ENCODE results near the gene ICAM1.

The ICAM1 gene

DNA sequence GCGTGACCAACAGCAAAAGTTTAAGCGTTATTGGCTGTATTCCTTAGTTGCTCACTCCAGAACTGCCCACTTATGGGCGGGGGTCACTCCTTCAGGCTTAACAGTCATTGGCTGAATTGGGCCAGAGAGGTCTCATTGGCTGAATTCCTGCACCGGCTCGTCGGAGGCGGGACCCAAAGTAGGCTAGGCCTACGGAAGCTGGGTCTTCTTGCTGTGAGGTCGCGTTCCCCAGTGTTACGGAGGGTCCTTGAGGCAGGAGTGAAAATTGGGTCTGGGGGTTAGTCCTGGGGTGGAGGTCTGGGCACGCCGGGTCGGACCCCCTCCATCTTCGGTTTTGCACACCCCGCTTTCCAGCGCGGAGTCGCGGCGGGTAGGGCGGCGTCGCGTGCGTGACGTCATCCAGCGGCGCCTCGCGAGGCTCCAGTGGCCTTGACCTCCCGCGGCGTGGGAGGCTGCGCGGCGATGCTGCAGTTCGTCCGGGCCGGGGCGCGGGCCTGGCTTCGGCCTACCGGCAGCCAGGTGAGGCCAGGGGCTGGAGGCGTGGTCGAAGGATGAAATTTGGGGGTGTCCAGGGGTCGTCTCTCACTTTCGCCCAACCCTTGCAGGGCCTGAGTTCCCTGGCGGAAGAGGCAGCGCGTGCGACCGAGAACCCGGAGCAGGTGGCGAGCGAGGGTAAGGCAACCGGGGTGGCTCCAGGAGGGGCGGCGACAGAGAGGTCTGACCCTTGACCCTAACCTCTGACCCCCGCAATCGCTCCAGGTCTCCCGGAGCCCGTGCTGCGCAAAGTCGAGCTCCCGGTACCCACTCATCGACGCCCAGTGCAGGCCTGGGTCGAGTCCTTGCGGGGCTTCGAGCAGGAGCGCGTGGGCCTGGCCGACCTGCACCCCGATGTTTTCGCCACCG, 18.9 kb upstream of the ICAM1 start, which contains the start of gene MRPL4 (continued):
- 0 out of 2 replicates have a peak, but pooled peaks have one; percentile 55 for TF ChIP-seq ZFP3 (CRISPR knock-in tag; IDR thresholded peaks at IDR 0.05)
- TF ChIP-seq TOX (CRISPR knock-in tag; IDR thresholded peaks at IDR 0.05; ENCODE audit: borderline replicate concordance), result no peak
- TF ChIP-seq SNAI2 (CRISPR knock-in tag; IDR thresholded peaks at IDR 0.05), result no peak
- TF ChIP-seq RARB (CRISPR knock-in tag; IDR thresholded peaks at IDR 0.05), result no peak

DNA sequence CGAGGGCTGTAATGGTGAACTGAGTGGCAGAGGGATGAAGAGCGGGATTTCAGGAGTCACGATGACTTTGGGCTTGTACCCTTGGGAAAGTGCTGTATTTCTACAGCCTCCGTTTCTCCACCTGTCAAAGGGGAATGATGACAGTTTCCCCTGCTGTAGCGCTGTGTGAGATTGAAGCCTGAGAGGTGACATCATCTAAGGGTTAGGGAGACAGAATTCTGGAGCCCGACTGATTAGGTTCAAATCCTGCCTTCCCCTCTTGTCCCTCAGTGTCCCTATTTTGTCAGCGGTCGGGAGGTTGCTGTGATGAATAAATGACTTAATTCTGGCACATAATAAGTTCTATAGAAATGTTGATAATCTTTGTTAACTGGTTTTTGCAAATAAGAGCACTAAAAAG, 18.2 kb upstream of the ICAM1 start:
- TF ChIP-seq, protein P1, sequence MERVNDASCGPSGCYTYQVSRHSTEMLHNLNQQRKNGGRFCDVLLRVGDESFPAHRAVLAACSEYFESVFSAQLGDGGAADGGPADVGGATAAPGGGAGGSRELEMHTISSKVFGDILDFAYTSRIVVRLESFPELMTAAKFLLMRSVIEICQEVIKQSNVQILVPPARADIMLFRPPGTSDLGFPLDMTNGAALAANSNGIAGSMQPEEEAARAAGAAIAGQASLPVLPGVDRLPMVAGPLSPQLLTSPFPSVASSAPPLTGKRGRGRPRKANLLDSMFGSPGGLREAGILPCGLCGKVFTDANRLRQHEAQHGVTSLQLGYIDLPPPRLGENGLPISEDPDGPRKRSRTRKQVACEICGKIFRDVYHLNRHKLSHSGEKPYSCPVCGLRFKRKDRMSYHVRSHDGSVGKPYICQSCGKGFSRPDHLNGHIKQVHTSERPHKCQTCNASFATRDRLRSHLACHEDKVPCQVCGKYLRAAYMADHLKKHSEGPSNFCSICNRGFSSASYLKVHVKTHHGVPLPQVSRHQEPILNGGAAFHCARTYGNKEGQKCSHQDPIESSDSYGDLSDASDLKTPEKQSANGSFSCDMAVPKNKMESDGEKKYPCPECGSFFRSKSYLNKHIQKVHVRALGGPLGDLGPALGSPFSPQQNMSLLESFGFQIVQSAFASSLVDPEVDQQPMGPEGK (CRISPR knock-in tag; IDR thresholded peaks at IDR 0.05; ENCODE audit: borderline replicate concordance), result no peak
- TF ChIP-seq SNAI2 (CRISPR knock-in tag; IDR thresholded peaks at IDR 0.05) (no peak), ESRRG (CRISPR knock-in tag; IDR thresholded peaks at IDR 0.05) (no peak), ZNF70 (CRISPR knock-in tag; IDR thresholded peaks at IDR 0.05) (no peak), RARB (CRISPR knock-in tag; IDR thresholded peaks at IDR 0.05) (no peak), ISL1 (CRISPR knock-in tag; IDR thresholded peaks at IDR 0.05) (no peak), ZNF8 (CRISPR knock-in tag; IDR thresholded peaks at IDR 0.05) (no peak), ZFP30 (CRISPR knock-in tag; IDR thresholded peaks at IDR 0.05) (no peak), TCF4 (CRISPR knock-in tag; IDR thresholded peaks at IDR 0.05; ENCODE audit: borderline replicate concordance) (no peak), CSDC2 (CRISPR knock-in tag; IDR thresholded peaks at IDR 0.05) (no peak), ARNTL (CRISPR knock-in tag; IDR thresholded peaks at IDR 0.05; ENCODE audit: borderline replicate concordance, low read depth) (no peak), OSR1 (CRISPR knock-in tag; IDR thresholded peaks at IDR 0.05) (no peak), ZNF565 (CRISPR knock-in tag; conservative IDR thresholded peaks at IDR 0.05; ENCODE audit: low read depth) (no peak), ZC3H10 (CRISPR knock-in tag; IDR thresholded peaks at IDR 0.05) (no peak), TOX (CRISPR knock-in tag; IDR thresholded peaks at IDR 0.05; ENCODE audit: borderline replicate concordance) (no peak), PPARA (CRISPR knock-in tag; IDR thresholded peaks at IDR 0.05; ENCODE audit: borderline replicate concordance) (no peak)
- TF ChIP-seq, protein P2, sequence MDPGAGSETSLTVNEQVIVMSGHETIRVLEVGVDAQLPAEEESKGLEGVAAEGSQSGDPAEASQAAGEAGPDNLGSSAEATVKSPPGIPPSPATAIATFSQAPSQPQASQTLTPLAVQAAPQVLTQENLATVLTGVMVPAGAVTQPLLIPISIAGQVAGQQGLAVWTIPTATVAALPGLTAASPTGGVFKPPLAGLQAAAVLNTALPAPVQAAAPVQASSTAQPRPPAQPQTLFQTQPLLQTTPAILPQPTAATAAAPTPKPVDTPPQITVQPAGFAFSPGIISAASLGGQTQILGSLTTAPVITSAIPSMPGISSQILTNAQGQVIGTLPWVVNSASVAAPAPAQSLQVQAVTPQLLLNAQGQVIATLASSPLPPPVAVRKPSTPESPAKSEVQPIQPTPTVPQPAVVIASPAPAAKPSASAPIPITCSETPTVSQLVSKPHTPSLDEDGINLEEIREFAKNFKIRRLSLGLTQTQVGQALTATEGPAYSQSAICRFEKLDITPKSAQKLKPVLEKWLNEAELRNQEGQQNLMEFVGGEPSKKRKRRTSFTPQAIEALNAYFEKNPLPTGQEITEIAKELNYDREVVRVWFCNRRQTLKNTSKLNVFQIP (CRISPR knock-in tag; IDR thresholded peaks at IDR 0.05; ENCODE audit: borderline replicate concordance, low read depth), result no peak
- TF ChIP-seq, protein P3, sequence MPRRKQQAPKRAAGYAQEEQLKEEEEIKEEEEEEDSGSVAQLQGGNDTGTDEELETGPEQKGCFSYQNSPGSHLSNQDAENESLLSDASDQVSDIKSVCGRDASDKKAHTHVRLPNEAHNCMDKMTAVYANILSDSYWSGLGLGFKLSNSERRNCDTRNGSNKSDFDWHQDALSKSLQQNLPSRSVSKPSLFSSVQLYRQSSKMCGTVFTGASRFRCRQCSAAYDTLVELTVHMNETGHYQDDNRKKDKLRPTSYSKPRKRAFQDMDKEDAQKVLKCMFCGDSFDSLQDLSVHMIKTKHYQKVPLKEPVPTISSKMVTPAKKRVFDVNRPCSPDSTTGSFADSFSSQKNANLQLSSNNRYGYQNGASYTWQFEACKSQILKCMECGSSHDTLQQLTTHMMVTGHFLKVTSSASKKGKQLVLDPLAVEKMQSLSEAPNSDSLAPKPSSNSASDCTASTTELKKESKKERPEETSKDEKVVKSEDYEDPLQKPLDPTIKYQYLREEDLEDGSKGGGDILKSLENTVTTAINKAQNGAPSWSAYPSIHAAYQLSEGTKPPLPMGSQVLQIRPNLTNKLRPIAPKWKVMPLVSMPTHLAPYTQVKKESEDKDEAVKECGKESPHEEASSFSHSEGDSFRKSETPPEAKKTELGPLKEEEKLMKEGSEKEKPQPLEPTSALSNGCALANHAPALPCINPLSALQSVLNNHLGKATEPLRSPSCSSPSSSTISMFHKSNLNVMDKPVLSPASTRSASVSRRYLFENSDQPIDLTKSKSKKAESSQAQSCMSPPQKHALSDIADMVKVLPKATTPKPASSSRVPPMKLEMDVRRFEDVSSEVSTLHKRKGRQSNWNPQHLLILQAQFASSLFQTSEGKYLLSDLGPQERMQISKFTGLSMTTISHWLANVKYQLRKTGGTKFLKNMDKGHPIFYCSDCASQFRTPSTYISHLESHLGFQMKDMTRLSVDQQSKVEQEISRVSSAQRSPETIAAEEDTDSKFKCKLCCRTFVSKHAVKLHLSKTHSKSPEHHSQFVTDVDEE (CRISPR knock-in tag; IDR thresholded peaks at IDR 0.05), result no peak
- no peak for ATAC-seq

DNA sequence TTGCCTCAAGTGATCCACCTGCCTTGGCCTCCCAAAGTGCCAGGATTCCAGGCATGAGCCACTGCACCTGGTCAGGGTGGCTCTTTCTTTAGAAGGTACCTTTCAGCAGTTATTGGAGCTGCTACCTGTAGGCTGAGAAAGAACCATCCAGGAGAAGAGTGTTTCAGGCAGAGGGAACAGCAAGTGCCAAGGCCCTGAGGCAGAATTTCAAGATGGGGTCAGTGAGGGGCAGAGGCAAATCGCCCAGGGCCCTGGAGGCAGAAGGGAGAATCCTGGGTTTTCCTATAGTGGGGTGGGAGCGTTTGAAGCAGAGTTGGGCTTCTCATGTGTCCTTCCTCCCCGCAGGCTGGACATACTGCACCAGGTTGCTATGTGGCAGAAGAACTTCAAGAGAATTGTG, 16.7 kb upstream of the ICAM1 start:
- ATAC-seq, result no peak
- TF ChIP-seq, protein P2 (CRISPR knock-in tag; IDR thresholded peaks at IDR 0.05; ENCODE audit: borderline replicate concordance, low read depth), result no peak
- TF ChIP-seq TOX (CRISPR knock-in tag; IDR thresholded peaks at IDR 0.05; ENCODE audit: borderline replicate concordance) (no peak), SNAI2 (CRISPR knock-in tag; IDR thresholded peaks at IDR 0.05) (no peak), ZNF565 (CRISPR knock-in tag; conservative IDR thresholded peaks at IDR 0.05; ENCODE audit: low read depth) (no peak), ZFP30 (CRISPR knock-in tag; IDR thresholded peaks at IDR 0.05) (no peak), ZNF8 (CRISPR knock-in tag; IDR thresholded peaks at IDR 0.05) (no peak), ESRRG (CRISPR knock-in tag; IDR thresholded peaks at IDR 0.05) (no peak), CSDC2 (CRISPR knock-in tag; IDR thresholded peaks at IDR 0.05) (no peak), BACH2 (CRISPR knock-in tag; IDR thresholded peaks at IDR 0.05; ENCODE audit: borderline replicate concordance) (no peak), OSR1 (CRISPR knock-in tag; IDR thresholded peaks at IDR 0.05) (no peak), GLIS3 (CRISPR knock-in tag; IDR thresholded peaks at IDR 0.05) (no peak), PPARA (CRISPR knock-in tag; IDR thresholded peaks at IDR 0.05; ENCODE audit: borderline replicate concordance) (no peak), ARNTL (CRISPR knock-in tag; IDR thresholded peaks at IDR 0.05; ENCODE audit: borderline replicate concordance, low read depth) (no peak), RARB (CRISPR knock-in tag; IDR thresholded peaks at IDR 0.05) (no peak)
- TF ChIP-seq, protein P3 (CRISPR knock-in tag; IDR thresholded peaks at IDR 0.05), result no peak
- TF ChIP-seq, protein P4, sequence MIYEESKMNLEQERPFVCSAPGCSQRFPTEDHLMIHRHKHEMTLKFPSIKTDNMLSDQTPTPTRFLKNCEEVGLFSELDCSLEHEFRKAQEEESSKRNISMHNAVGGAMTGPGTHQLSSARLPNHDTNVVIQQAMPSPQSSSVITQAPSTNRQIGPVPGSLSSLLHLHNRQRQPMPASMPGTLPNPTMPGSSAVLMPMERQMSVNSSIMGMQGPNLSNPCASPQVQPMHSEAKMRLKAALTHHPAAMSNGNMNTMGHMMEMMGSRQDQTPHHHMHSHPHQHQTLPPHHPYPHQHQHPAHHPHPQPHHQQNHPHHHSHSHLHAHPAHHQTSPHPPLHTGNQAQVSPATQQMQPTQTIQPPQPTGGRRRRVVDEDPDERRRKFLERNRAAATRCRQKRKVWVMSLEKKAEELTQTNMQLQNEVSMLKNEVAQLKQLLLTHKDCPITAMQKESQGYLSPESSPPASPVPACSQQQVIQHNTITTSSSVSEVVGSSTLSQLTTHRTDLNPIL (CRISPR knock-in tag; IDR thresholded peaks at IDR 0.05; ENCODE audit: low read depth), result no peak

Measured in SK-N-SH treated with all-trans-retinoic acid at 6 μM for 48 hours (cell line).